Tibial artery (tissue), 4 donors: ENCODE data around the gene PPFIBP2.

Experiments used
- DNase-seq, 2 donors: peaks; one replicate each; pipeline ENCODE4 v3.0.0-alpha.2; 2019
- H3K27ac ChIP-seq, 2 donors: fragments of 200-600 bp; sonication (generic) in 1 of 2; 1 replicate in 1 of 2; 2 replicates in 1 of 2; pipeline ENCODE4 v1.5.1; 2018 to 2019; ENCODE audit warnings: mild to moderate bottlenecking in 1 of 2
- H3K27me3 ChIP-seq, 2 donors: fragments of 200-600 bp; sonication (generic) in 1 of 2; one replicate each; pipeline versions ENCODE4 v1.5.1 to v1.6.0; 2016 to 2019
- H3K36me3 ChIP-seq, 3 donors: fragments of 200-600 bp; sonication (generic) in 2 of 3; one replicate each; pipeline ENCODE4 v1.5.1; 2016 to 2019; ENCODE audit warnings: mild to moderate bottlenecking in 2 of 3
- H3K4me1 ChIP-seq, 4 donors: fragments of 200-600 bp; sonication (generic) in 2 of 4; 1 replicate in 3 of 4; 2 replicates in 1 of 4; pipeline ENCODE4 v1.5.1; 2016 to 2019
- H3K4me3 ChIP-seq, 2 donors: fragments of 200-600 bp; sonication (generic) in 1 of 2; 1 replicate in 1 of 2; 2 replicates in 1 of 2; pipeline ENCODE4 v1.5.1; 2018 to 2019; ENCODE audit warnings: mild to moderate bottlenecking in 2 of 2
- H3K9me3 ChIP-seq, 3 donors: fragments of 200-600 bp; sonication (generic) in 1 of 3; one replicate each; pipeline ENCODE4 v1.5.1; 2016 to 2019
- intact Hi-C: fragments of 100-400 bp; cut with DNase I; formaldehyde crosslinking; loops from one replicate; pipeline ENCODE4 v1.15.0; 2023; ENCODE audit warnings: low total_unique reads
- TF ChIP-seq, protein P1 (sequence below), 2 experiments: fragments of 200-600 bp in 1 of 2; fragments of 450-650 bp in 1 of 2; IDR thresholded peaks; one replicate each; pipeline ENCODE4 v1.5.1; 2017 to 2019; ENCODE audit warnings: antibody characterized with exemption in 2 of 2, mild to moderate bottlenecking in 1 of 2, moderate library complexity in 1 of 2

The PPFIBP2 gene

DNA sequence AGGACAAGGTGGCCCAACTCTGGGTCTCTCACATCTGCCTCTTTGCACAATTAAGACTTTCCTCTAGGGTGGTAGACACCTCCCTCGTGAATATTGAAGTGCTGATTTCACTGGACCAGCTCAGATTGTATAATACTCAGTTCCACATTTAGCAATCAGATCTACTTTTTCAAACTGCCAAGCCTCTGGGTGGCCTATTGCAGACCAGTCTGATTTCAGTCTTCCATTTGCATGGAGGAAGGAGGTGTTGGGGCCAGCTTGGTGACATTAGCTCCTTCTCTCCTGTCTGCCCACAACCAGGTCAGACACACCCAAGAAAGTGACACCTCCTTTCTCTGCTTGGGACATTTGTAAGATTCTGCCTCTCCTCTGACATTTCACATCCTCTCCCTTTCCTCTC, 78.2 kb downstream of the PPFIBP2 start:
- TF ChIP-seq, protein P1, sequence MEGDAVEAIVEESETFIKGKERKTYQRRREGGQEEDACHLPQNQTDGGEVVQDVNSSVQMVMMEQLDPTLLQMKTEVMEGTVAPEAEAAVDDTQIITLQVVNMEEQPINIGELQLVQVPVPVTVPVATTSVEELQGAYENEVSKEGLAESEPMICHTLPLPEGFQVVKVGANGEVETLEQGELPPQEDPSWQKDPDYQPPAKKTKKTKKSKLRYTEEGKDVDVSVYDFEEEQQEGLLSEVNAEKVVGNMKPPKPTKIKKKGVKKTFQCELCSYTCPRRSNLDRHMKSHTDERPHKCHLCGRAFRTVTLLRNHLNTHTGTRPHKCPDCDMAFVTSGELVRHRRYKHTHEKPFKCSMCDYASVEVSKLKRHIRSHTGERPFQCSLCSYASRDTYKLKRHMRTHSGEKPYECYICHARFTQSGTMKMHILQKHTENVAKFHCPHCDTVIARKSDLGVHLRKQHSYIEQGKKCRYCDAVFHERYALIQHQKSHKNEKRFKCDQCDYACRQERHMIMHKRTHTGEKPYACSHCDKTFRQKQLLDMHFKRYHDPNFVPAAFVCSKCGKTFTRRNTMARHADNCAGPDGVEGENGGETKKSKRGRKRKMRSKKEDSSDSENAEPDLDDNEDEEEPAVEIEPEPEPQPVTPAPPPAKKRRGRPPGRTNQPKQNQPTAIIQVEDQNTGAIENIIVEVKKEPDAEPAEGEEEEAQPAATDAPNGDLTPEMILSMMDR (IDR thresholded peaks at IDR 0.05) = no peak
- H3K4me1 ChIP-seq = peaks cover 0 to 24% (median 12%) of the 10 kb centered on the region in 4 donors

GRCh38 chr11:7592711-7593110, 78.9 kb downstream of the PPFIBP2 start:
- peaks cover 0 to 9% (median 9%) of the 10 kb centered on the region in 3 donors for H3K36me3 ChIP-seq
- peaks cover 0 to 21% (median 8%) of the 10 kb centered on the region in 4 donors for H3K4me1 ChIP-seq
- TF ChIP-seq, protein P1 (IDR thresholded peaks at IDR 0.05) = no peak
- intact Hi-C loops = no loop called here
- no peak overlapping the region for H3K27ac ChIP-seq
- H3K4me3 ChIP-seq = no peak overlapping the region
- no peaks in the 10 kb centered on the region for H3K27me3 ChIP-seq
- peak; percentile 69 to 76 for DNase-seq
- no peaks in the 10 kb centered on the region for H3K9me3 ChIP-seq

More for the DNA sequence above, 78.2 kb downstream of the PPFIBP2 start:
- intact Hi-C loops = no loop called here
- DNase-seq = no peak
- peaks cover 0 to 2% (median 2%) of the 10 kb centered on the region in 3 donors for H3K36me3 ChIP-seq
- H3K4me3 ChIP-seq = no peak overlapping the region
- H3K9me3 ChIP-seq = no peaks in the 10 kb centered on the region
- H3K27ac ChIP-seq = no peak overlapping the region
- H3K27me3 ChIP-seq = no peaks in the 10 kb centered on the region

- intact Hi-C loops = no loop called here
Observed at GRCh38 chr11:7593481-7593880, 79.7 kb downstream of the PPFIBP2 start.

GRCh38 chr11:7595016-7595866, 81.4 kb downstream of the PPFIBP2 start:
- no peaks in the 10 kb centered on the region for H3K9me3 ChIP-seq
- intact Hi-C loops = no loop called here
- H3K36me3 ChIP-seq = peaks cover 0 to 11% (median 10%) of the 10 kb centered on the region in 3 donors
- no peak for DNase-seq
- TF ChIP-seq, protein P1 (IDR thresholded peaks at IDR 0.05) = no peak
- H3K4me1 ChIP-seq = peaks cover 0 to 14% (median 3%) of the 10 kb centered on the region in 4 donors
- no peaks in the 10 kb centered on the region for H3K27me3 ChIP-seq
- no peak overlapping the region for H3K4me3 ChIP-seq
- no peak overlapping the region for H3K27ac ChIP-seq

More at GRCh38 chr11:7593481-7593880, 79.7 kb downstream of the PPFIBP2 start:
- TF ChIP-seq, protein P1 (IDR thresholded peaks at IDR 0.05) = no peak
- no peak overlapping the region for H3K4me3 ChIP-seq
- H3K4me1 ChIP-seq = peaks cover 0 to 14% (median 3%) of the 10 kb centered on the region in 4 donors
- peaks cover 0 to 11% (median 10%) of the 10 kb centered on the region in 3 donors for H3K36me3 ChIP-seq
- no peak overlapping the region for H3K27ac ChIP-seq
- no peak for DNase-seq
- H3K27me3 ChIP-seq = no peaks in the 10 kb centered on the region
- H3K9me3 ChIP-seq = no peaks in the 10 kb centered on the region

GRCh38 chr11:7595951-7596350, 82.2 kb downstream of the PPFIBP2 start:
- H3K4me1 ChIP-seq = peaks cover 0 to 14% (median 3%) of the 10 kb centered on the region in 4 donors
- peaks cover 0 to 11% (median 10%) of the 10 kb centered on the region in 3 donors for H3K36me3 ChIP-seq
- no peaks in the 10 kb centered on the region for H3K27me3 ChIP-seq
- TF ChIP-seq, protein P1 (IDR thresholded peaks at IDR 0.05) = no peak
- no peak overlapping the region for H3K4me3 ChIP-seq
- H3K27ac ChIP-seq = no peak overlapping the region
- intact Hi-C loops = no loop called here
- no peak for DNase-seq
- H3K9me3 ChIP-seq = no peaks in the 10 kb centered on the region
